GM18520 (cell line): ENCODE results near the gene POTEC.
"Not testable (repeated sequence)": the region's sequence is repeated elsewhere in the genome, so short reads cannot be mapped to it uniquely, and the experiment has no call there.

ENCODE experiments used
- ATAC-seq: cut with Tn5 transposase; IDR thresholded peaks from one replicate; pipeline ENCODE4 v1.9.1; 2021; ENCODE audit not compliant: unreplicated experiment

POTEC gene

GRCh38 chr18:14543446-14543964 lies at the start of gene POTEC:
POTEC (minus strand) TSS chr18:14543600; CDS start chr18:14543146, 454 bp downstream.
- not testable (repeated sequence) for ATAC-seq

- no peak for ATAC-seq
Measured at GRCh38 chr18:14577971-14578370, 34.6 kb upstream of the POTEC start.

- ATAC-seq = not testable (repeated sequence)
Measured at GRCh38 chr18:14559502-14559901, 16.1 kb upstream of the POTEC start.

- not testable (repeated sequence) for ATAC-seq
Measured at GRCh38 chr18:14531659-14532058, 11.7 kb downstream of the POTEC start.

- not testable (repeated sequence) for ATAC-seq
Measured at GRCh38 chr18:14510707-14511106, 32.7 kb downstream of the POTEC start.

- ATAC-seq = not testable (repeated sequence)
Measured at GRCh38 chr18:14503691-14504090, 39.7 kb downstream of the POTEC start.

- ATAC-seq = not testable (repeated sequence)
Measured at GRCh38 chr18:14501894-14502293, 41.5 kb downstream of the POTEC start.

GRCh38 chr18:14489256-14490014 lies 54.0 kb downstream of the POTEC start:
- ATAC-seq = not testable (repeated sequence)

GRCh38 chr18:14488789-14489188 lies 54.6 kb downstream of the POTEC start:
- ATAC-seq = not testable (repeated sequence)

GRCh38 chr18:14486926-14487580 lies 56.3 kb downstream of the POTEC start:
- ATAC-seq = not testable (repeated sequence)

- not testable (repeated sequence) for ATAC-seq
Measured at GRCh38 chr18:14479076-14479475, 64.3 kb downstream of the POTEC start.

- ATAC-seq = not testable (repeated sequence)
Measured at GRCh38 chr18:14475520-14475919, 67.9 kb downstream of the POTEC start.

- not testable (repeated sequence) for ATAC-seq
Measured at GRCh38 chr18:14474752-14475151, 68.6 kb downstream of the POTEC start.

- not testable (repeated sequence) for ATAC-seq
Measured at GRCh38 chr18:14474007-14474720, 69.2 kb downstream of the POTEC start.

- ATAC-seq = not testable (repeated sequence)
Measured at GRCh38 chr18:14473250-14474006, 70.0 kb downstream of the POTEC start.

- ATAC-seq = not testable (repeated sequence)
Measured at GRCh38 chr18:14471286-14471685, 72.1 kb downstream of the POTEC start.

GRCh38 chr18:14470446-14470845 lies 73.0 kb downstream of the POTEC start:
- not testable (repeated sequence) for ATAC-seq

- not testable (repeated sequence) for ATAC-seq
Measured at GRCh38 chr18:14470046-14470445, 73.4 kb downstream of the POTEC start.

- ATAC-seq = not testable (repeated sequence)
Measured at GRCh38 chr18:14465989-14466388, 77.4 kb downstream of the POTEC start.
